SU-DHL-6 (cell line): ENCODE results near the gene ZNF81.

Experiments
- CTCF ChIP-seq: fragments of 200-600 bp; sonication (generic); IDR thresholded peaks from one replicate; pipeline ENCODE4 v1.5.1; 2017; ENCODE audit warnings: antibody characterized with exemption, mild to moderate bottlenecking, low read length, moderate library complexity; ENCODE audit not compliant: insufficient read depth, poor library complexity, severe bottlenecking
- EZH2phosphoT487 ChIP-seq: fragments of 200-600 bp; sonication (generic), shearing (Covaris generic); conservative IDR thresholded peaks from 2 replicates; pipeline ENCODE4 v1.6.1; 2018; ENCODE audit warnings: mild to moderate bottlenecking, antibody characterized with exemption, low read length, moderate library complexity, mixed read lengths

- TF ChIP-seq CTCF (no peak), EZH2phosphoT487 (no peak)
These were observed 44.2 kb downstream of the ZNF81 start for GRCh38 chrX:47880927-47881326.
